Subcutaneous abdominal adipose tissue (tissue), 5 donors: ENCODE measurements around the gene DLG2.

Experiments used
- H3K27ac ChIP-seq: one replicate; pipeline ENCODE4 v1.7.0; 2013; ENCODE audit warnings: low read depth, mild to moderate bottlenecking, inconsistent platforms, low read length, moderate library complexity
- H3K27me3 ChIP-seq, 5 donors: one replicate each; pipeline ENCODE4 v1.7.0; 2013; ENCODE audit warnings: low read length in 5 of 5, inconsistent platforms in 1 of 5; ENCODE audit not compliant: control insufficient read depth in 5 of 5, insufficient read depth in 4 of 5
- H3K36me3 ChIP-seq, 5 donors: one replicate each; pipeline ENCODE4 v1.7.0; 2013; ENCODE audit warnings: low read length in 5 of 5; ENCODE audit not compliant: control insufficient read depth in 5 of 5, insufficient read depth in 5 of 5
- H3K4me1 ChIP-seq, 5 donors: one replicate each; pipeline ENCODE4 v1.7.0; 2013; ENCODE audit warnings: low read length in 5 of 5, mild to moderate bottlenecking in 3 of 5, moderate library complexity in 1 of 5; ENCODE audit not compliant: control insufficient read depth in 5 of 5, insufficient read depth in 5 of 5
- H3K4me3 ChIP-seq, 5 donors: one replicate each; pipeline ENCODE4 v1.7.0; 2013; ENCODE audit warnings: low read length in 5 of 5, low read depth in 1 of 5
- H3K9ac ChIP-seq, 5 donors: one replicate each; pipeline ENCODE4 v1.7.0; 2013; ENCODE audit warnings: low read length in 5 of 5, mild to moderate bottlenecking in 4 of 5, moderate library complexity in 3 of 5
- H3K9me3 ChIP-seq, 5 donors: one replicate each; pipeline ENCODE4 v1.7.0; 2013; ENCODE audit warnings: low read length in 5 of 5; ENCODE audit not compliant: control insufficient read depth in 5 of 5
- donor health status: healthy.
- donor health status: healthy.
- donor health status: healthy.
- donor health status: healthy.
- donor health status: healthy.

The DLG2 gene

GRCh38 chr11:84514436-84514835 lies 1112.7 kb downstream of the DLG2 start:
- Histone ChIP-seq H3K9ac (no peak overlapping the region), H3K27me3 (no peaks in the 10 kb centered on the region), H3K36me3 (no peaks in the 10 kb centered on the region), H3K4me1 (peaks cover 0 to 7% (median under 1%) of the 10 kb centered on the region in 5 donors), H3K27ac (no peak overlapping the region), H3K4me3 (no peak overlapping the region), H3K9me3 (no peaks in the 10 kb centered on the region)

GRCh38 chr11:84503503-84503902 lies 1123.6 kb downstream of the DLG2 start:
- Histone ChIP-seq H3K9me3 (no peaks in the 10 kb centered on the region), H3K4me3 (no peak overlapping the region), H3K36me3 (no peaks in the 10 kb centered on the region), H3K27me3 (no peaks in the 10 kb centered on the region), H3K4me1 (no peaks in the 10 kb centered on the region), H3K9ac (no peak overlapping the region), H3K27ac (no peak overlapping the region)

GRCh38 chr11:84501750-84502149 lies 1125.4 kb downstream of the DLG2 start:
- Histone ChIP-seq H3K4me3 (no peak overlapping the region), H3K4me1 (no peaks in the 10 kb centered on the region), H3K27me3 (no peaks in the 10 kb centered on the region), H3K27ac (no peak overlapping the region), H3K36me3 (no peaks in the 10 kb centered on the region), H3K9ac (no peak overlapping the region), H3K9me3 (no peaks in the 10 kb centered on the region)

- Histone ChIP-seq H3K9me3 (no peaks in the 10 kb centered on the region), H3K36me3 (no peaks in the 10 kb centered on the region), H3K27ac (no peak overlapping the region), H3K4me1 (no peaks in the 10 kb centered on the region), H3K4me3 (no peak overlapping the region), H3K27me3 (no peaks in the 10 kb centered on the region), H3K9ac (no peak overlapping the region)
Observed at GRCh38 chr11:84497981-84498411, 1129.1 kb downstream of the DLG2 start.

- H3K9me3 ChIP-seq, result no peaks in the 10 kb centered on the region
- no peaks in the 10 kb centered on the region for H3K27me3 ChIP-seq
- no peaks in the 10 kb centered on the region for H3K4me1 ChIP-seq
- no peak overlapping the region for H3K4me3 ChIP-seq
- H3K9ac ChIP-seq, result no peak overlapping the region
- no peak overlapping the region for H3K27ac ChIP-seq
- H3K36me3 ChIP-seq, result no peaks in the 10 kb centered on the region
Observed at GRCh38 chr11:84497181-84497580, 1130.0 kb downstream of the DLG2 start.

- no peak overlapping the region for H3K27ac ChIP-seq
- H3K36me3 ChIP-seq, result no peaks in the 10 kb centered on the region
- H3K27me3 ChIP-seq, result no peaks in the 10 kb centered on the region
- H3K4me3 ChIP-seq, result no peak overlapping the region
- no peaks in the 10 kb centered on the region for H3K4me1 ChIP-seq
- no peaks in the 10 kb centered on the region for H3K9me3 ChIP-seq
- H3K9ac ChIP-seq, result no peak overlapping the region
Observed at GRCh38 chr11:84496122-84496521, 1131.0 kb downstream of the DLG2 start.

- Histone ChIP-seq H3K27ac (no peak overlapping the region), H3K27me3 (no peaks in the 10 kb centered on the region), H3K4me1 (peaks cover 0 to 5% (median 0%) of the 10 kb centered on the region in 5 donors), H3K4me3 (no peak overlapping the region), H3K9ac (no peak overlapping the region), H3K9me3 (no peaks in the 10 kb centered on the region), H3K36me3 (no peaks in the 10 kb centered on the region)
Observed at GRCh38 chr11:84480131-84480530, 1147.0 kb downstream of the DLG2 start.

- no peak overlapping the region for H3K9ac ChIP-seq
- no peaks in the 10 kb centered on the region for H3K36me3 ChIP-seq
- no peak overlapping the region for H3K4me3 ChIP-seq
- H3K27me3 ChIP-seq, result no peaks in the 10 kb centered on the region
- peaks cover 0 to 21% (median 0%) of the 10 kb centered on the region in 5 donors for H3K4me1 ChIP-seq
- no peaks in the 10 kb centered on the region for H3K9me3 ChIP-seq
- no peak overlapping the region for H3K27ac ChIP-seq
Observed at GRCh38 chr11:84476581-84476980, 1150.6 kb downstream of the DLG2 start.

GRCh38 chr11:84471501-84471900 lies 1155.6 kb downstream of the DLG2 start:
- H3K4me1 ChIP-seq, result peaks cover 0 to 35% (median 0%) of the 10 kb centered on the region in 5 donors
- H3K4me3 ChIP-seq, result no peak overlapping the region
- no peaks in the 10 kb centered on the region for H3K27me3 ChIP-seq
- no peaks in the 10 kb centered on the region for H3K9me3 ChIP-seq
- H3K9ac ChIP-seq, result no peak overlapping the region
- H3K27ac ChIP-seq, result no peak overlapping the region
- no peaks in the 10 kb centered on the region for H3K36me3 ChIP-seq

- H3K4me1 ChIP-seq, result peaks cover 0 to 47% (median 0%) of the 10 kb centered on the region in 5 donors
- no peak overlapping the region for H3K9ac ChIP-seq
- no peaks in the 10 kb centered on the region for H3K9me3 ChIP-seq
- no peak overlapping the region for H3K4me3 ChIP-seq
- H3K27me3 ChIP-seq, result no peaks in the 10 kb centered on the region
- H3K27ac ChIP-seq, result no peak overlapping the region
- no peaks in the 10 kb centered on the region for H3K36me3 ChIP-seq
Observed at GRCh38 chr11:84468235-84468634, 1158.9 kb downstream of the DLG2 start.

- Histone ChIP-seq H3K27me3 (no peaks in the 10 kb centered on the region), H3K9me3 (no peaks in the 10 kb centered on the region), H3K36me3 (no peaks in the 10 kb centered on the region), H3K4me1 (peaks cover 0 to 35% (median 0%) of the 10 kb centered on the region in 5 donors), H3K9ac (no peak overlapping the region), H3K27ac (no peak overlapping the region), H3K4me3 (no peak overlapping the region)
Observed at GRCh38 chr11:84465040-84465439, 1162.1 kb downstream of the DLG2 start.
